ENCODE data around the gene DBP.
A peak's percentile ranks its signal among the peaks of the same experiment; 100 is the strongest.

DBP gene

GRCh38 chr19:48623556-48624066 is 13.6 kb downstream of the DBP start:
- in situ Hi-C loops (cut with MboI; ENCODE audit: low sequenced_read_pairs, unreplicated experiment) = no loop called here

GRCh38 chr19:48619692-48620585 is 17.2 kb downstream of the DBP start:
- in situ Hi-C loops (cut with MboI; ENCODE audit: low sequenced_read_pairs, unreplicated experiment) = no loop called here
- no peak for DNase-seq (ENCODE audit: low spot score)
- TF ChIP-seq CTCF (IDR thresholded peaks at IDR 0.05; ENCODE audit: borderline replicate concordance, control extremely low read depth, extremely low read depth, insufficient read depth, missing control alignments) = no peak

More at GRCh38 chr19:48623556-48624066, 13.6 kb downstream of the DBP start:
- TF ChIP-seq CTCF (IDR thresholded peaks at IDR 0.05; ENCODE audit: borderline replicate concordance, control extremely low read depth, extremely low read depth, insufficient read depth, missing control alignments) = no peak
- no peak for DNase-seq (ENCODE audit: low spot score)

GRCh38 chr19:48618916-48619691 is 18.1 kb downstream of the DBP start, which contains the start of the genes RPL18 and SPHK2:
RPL18 (minus strand) TSS chr19:48619178; CDS start chr19:48619143, 35 bp downstream.
SPHK2 (plus strand) TSS chr19:48619506; CDS start chr19:48620515, 1,009 bp downstream.
- in situ Hi-C loops (cut with MboI; ENCODE audit: low sequenced_read_pairs, unreplicated experiment) = no loop called here
- no peak for TF ChIP-seq CTCF (IDR thresholded peaks at IDR 0.05; ENCODE audit: borderline replicate concordance, control extremely low read depth, extremely low read depth, insufficient read depth, missing control alignments)
- peak; percentile 99 for DNase-seq (ENCODE audit: low spot score)

- DNase-seq (ENCODE audit: low spot score) = no peak
- no peak for TF ChIP-seq CTCF (IDR thresholded peaks at IDR 0.05; ENCODE audit: borderline replicate concordance, control extremely low read depth, extremely low read depth, insufficient read depth, missing control alignments)
- in situ Hi-C loops (cut with MboI; ENCODE audit: low sequenced_read_pairs, unreplicated experiment) = no loop called here
Observed at GRCh38 chr19:48618278-48618915, 18.8 kb downstream of the DBP start.

GRCh38 chr19:48617146-48617937 is 19.8 kb downstream of the DBP start:
- no peak for DNase-seq (ENCODE audit: low spot score)
- no peak for TF ChIP-seq CTCF (IDR thresholded peaks at IDR 0.05; ENCODE audit: borderline replicate concordance, control extremely low read depth, extremely low read depth, insufficient read depth, missing control alignments)
- in situ Hi-C loops (cut with MboI; ENCODE audit: low sequenced_read_pairs, unreplicated experiment) = no loop called here

Data from GM13976 (cell line).